Measurements from ENCODE around the gene MFSD12. TPM values are rescaled to one million over a fixed set of nuclear protein-coding genes. Genes with fewer than 3 reads are reported as not detected.
"Not testable (repeated sequence)": the region's sequence is repeated elsewhere in the genome, so short reads cannot be mapped to it uniquely, and the experiment has no call there.

MFSD12 gene
- total RNA-seq, 1 donor from 2014 or later, result 82.8 TPM

DNA sequence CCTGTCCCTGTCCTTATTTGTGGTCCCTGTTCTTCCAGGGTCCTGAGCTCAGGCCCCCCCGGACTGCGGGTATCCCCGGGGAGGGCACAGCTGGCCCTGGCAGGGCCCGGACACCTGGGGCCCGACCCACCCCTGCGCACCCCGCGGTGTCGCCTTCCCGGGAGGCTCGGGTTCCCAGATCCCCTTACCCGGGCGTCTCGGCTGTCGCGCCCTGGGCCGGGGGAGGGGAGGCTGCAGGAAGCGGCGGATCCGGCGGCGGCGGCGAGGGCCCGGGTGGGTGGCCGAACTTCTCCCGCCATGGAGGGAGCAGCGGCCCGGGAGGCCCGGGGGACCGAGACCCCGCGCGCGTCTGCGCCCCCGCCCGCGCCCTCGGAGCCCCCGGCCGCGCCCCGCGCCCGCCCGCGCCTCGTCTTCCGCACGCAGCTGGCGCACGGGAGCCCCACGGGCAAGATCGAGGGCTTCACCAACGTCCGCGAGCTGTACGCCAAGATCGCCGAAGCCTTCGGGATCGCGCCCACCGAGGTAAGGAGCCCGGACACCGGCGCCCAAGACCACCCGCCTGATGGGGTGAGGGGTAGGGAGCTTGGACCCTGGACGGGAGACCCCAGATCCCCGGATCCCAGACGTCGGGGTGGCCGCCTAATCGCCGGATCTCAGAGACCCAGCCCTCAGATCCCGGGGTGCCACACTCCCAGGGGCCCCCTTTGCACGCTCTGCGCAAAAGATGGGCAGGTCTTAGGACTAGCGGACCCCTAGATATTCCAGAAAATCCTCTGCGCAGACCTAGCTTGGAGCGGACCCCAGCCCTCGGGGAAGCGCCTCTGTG lies 28.1 kb upstream of the MFSD12 start, which contains the start of gene GIPC3:
Gene GIPC3, plus strand, starts transcription at position 178 of the 826 bp plus-strand sequence. Its CDS starts 120 bp downstream, at position 298.
- no peak for DNase-seq (ENCODE audit: low spot score)

DNA sequence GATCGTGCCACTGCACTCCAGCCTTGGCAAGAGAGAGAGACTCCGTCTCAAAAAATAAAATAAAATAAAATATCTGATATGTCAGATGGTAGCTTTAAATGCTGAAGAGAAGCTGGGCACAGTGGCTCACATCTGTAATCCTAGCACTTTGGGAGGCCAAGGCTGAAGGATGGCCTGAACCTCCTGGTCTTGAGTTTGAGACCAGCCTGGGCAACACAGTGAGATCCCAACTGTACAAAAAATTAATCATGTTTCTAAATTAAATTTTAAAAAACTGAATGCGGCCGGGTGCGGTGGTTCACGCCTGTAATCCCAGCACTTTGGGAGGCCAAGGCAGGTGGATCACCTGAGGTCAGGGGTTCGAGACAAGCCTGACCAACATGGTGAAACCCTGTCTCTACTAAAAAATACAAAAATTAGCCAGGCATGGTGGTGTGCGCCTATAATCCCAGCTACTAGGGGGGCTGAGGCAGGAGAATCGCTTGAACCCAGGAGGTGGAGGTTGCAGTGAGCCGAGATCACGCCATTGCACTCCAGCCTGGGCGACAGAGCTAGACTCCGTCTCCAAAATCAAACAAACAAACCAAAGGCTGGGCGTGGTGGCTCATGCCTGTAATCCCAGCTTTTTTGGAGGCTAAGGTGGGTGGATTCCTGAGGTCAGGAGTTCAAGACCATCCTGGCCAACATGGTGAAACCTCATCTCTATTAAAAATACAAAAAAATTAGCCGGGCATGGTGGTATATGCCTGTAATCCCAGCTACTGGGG lies 26.8 kb upstream of the MFSD12 start:
- not testable (repeated sequence) for DNase-seq (ENCODE audit: low spot score)

DNA sequence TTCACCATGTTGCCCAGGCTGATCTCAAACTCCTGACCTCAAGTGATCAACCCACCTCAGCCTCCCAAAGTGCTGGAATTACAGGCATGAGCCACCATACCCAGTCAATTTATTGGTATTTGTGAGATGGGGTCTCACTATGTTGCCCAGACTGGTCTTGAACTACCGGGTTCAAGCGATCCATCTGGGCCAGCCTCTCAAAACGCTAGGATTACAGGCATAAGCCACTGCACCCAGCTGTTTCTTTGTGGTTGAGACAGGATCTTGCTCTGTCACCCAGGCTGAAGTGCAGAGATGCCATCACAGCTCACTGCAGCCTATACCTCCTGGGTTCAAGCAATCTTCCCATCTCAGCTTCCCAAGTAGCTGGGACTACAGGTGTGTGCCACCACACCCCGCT lies 24.4 kb upstream of the MFSD12 start:
- DNase-seq (ENCODE audit: low spot score), result not testable (repeated sequence)

DNA sequence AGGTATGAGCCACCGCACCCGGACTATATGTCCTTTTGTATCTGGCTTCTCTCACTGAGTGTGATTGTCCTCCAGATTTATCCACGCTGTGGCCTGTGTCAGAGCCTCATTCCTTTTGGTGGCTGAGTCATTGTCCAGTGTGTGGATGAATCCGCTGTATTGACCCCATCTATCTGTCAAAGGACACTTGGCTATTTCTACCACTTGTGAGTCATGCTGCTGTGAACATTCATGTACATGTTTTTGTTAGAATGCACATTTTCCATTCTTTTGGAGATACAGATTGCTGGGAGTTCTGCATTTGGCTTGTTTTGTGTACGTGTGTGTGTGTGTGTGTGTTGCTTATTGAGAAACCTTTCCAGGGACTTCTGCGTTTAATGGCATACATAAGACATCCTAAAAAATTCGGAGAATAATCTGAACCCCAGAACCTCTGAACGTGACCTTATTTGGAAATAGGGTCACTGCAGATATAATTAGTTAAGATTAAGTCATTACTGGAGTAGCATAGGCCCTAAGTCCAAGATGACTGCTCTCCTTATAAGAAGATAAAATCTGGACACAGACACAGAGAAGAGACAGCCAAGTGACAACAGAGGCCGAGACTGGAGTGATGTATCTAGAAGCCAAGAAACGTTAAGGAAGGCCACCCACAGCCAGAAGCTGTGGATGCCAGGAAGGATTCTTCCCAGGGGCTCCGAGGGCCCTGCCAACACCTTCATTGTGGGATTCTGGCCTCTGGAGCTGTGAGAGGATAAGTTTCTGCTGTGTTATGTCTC lies 23.0 kb upstream of the MFSD12 start:
- DNase-seq (ENCODE audit: low spot score), result no peak

DNA sequence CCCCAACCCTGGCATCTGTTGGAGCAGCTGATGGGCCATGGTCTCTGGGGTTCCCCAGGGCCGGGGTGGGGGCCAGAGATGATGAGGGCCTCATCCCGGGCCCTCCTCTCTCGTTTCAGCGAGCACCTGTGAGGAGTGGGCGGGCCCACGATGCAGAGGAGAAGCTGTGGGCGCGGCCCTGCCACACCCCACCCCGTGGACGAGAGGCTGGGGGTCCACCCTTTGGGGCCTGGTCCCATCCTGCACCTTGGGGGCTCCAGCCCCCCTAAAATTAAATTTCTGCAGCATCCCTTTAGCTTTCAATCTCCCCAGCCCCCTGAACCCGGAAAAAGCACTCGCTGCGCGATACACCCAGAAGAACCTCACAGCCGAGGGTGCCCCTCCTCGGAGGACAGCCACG lies 21.0 kb upstream of the MFSD12 start:
- no peak for DNase-seq (ENCODE audit: low spot score)

DNA sequence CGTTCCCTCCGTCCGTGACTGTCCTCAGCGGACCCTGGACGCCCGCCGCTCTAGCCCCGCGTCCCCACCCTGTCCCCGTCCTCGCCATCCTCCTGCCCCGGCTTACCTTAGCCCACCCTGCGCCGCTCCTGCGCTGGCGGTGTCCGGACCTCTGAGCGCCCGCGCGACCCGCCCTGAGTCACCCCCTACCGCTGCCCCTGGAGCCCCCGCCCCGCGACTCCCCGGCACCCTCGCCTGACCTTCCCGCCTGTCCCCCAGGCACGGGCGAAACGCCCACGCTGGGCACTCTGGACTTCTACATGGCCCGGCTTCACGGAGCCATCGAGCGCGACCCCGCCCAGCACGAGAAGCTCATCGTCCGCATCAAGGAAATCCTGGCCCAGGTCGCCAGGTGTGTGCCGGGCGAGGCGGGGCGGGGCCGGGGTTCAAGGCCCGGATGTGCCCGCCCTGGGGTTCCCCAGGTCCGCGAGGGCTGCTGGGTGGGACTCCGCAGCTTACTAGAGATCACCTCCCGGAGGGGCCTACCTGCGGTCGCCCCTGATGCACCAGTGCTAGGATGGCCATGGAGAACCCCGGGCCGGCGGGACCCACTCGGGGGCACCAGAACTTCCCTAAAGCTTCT lies 20.4 kb upstream of the MFSD12 start:
- DNase-seq (ENCODE audit: low spot score), result no peak

DNA sequence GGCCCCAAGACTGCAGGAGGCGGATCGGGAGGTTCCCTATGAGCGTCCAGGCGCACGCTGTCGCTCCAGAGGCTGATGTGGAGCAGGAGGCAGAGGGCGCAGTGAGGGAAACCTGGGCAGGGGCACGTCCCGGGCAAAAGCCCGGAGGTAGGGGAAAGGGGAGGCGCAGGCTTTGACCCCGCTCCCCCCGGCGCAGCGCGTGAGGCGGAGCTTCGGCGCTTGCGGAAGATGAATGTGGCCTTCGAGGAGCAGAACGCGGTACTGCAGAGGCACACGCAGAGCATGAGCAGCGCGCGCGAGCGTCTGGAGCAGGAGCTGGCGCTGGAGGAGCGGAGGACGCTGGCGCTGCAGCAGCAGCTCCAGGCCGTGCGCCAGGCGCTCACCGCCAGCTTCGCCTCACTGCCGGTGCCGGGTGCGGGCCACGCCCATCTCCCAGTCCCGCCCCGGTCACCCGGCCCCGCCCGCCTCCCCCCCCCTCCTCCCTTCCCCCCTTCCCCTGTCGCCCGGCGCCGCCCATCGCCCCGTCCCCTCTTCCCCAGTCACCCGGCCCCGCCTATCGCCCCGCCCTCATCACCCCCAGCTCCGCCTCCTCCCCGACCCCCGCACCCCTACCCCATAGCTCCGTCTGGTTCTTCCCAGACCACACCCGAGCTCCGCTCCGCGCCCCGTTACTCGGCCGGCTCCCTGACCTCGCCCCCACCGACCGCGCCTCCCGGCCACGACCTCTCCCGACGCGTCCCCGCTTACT lies 19.5 kb upstream of the MFSD12 start:
- DNase-seq (ENCODE audit: low spot score), result no peak

DNA sequence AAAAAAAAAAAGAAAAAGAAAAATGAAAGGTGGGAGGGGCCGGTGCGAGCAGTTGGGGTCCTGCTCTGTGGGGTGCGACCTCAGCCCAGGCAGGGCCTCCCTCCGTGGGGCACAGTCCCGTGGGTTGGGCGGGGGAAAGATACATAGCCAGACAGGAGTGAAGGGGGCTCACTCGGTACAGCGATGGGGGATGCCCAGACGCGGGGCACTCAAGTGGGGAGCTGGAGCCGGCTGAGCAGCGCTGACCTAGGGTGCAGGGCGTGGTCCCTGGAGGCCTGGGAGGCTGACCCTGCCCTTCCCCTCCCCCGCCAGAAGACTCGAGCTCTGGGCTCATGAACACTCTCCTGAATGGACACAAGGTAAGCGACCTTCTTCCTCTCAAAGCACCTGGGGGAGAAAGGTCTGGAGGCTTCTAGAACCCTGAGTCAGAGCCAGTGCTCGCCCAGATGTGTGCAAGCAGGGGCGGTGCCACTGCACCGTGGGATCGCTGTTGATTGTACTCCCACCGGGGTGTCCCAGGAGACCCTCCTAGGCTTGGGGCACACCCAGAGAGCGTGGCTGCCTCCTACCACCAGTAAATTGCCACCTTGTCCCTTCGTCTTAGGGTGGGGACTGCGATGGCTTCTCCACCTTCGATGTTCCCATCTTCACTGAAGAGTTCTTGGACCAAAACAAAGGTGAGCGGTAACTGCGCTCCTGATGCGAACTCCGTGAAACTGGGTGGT lies 18.7 kb upstream of the MFSD12 start:
- no peak for DNase-seq (ENCODE audit: low spot score)

DNA sequence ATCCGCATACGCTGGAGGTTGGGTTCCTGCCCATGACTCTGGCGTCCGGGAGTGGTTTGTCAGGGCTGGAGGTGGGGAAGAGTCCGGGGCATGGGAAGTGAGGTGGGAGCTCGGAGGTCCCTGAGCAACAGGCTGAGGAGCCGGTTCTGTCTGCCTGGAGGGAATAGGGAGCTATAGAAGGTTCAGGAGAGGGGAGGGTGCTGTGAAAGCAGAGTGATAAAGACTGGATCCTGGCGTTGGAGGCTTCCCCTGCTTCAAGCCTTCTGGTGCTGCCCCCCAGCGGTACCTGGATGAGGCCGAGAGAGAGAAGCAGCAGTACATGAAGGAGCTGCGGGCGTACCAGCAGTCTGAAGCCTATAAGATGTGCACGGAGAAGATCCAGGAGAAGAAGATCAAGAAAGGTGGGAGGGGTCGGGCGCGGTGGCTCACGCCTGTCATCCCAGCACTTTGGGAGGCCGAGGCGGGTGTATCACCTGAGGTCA lies 17.9 kb upstream of the MFSD12 start:
- no peak for DNase-seq (ENCODE audit: low spot score)

DNA sequence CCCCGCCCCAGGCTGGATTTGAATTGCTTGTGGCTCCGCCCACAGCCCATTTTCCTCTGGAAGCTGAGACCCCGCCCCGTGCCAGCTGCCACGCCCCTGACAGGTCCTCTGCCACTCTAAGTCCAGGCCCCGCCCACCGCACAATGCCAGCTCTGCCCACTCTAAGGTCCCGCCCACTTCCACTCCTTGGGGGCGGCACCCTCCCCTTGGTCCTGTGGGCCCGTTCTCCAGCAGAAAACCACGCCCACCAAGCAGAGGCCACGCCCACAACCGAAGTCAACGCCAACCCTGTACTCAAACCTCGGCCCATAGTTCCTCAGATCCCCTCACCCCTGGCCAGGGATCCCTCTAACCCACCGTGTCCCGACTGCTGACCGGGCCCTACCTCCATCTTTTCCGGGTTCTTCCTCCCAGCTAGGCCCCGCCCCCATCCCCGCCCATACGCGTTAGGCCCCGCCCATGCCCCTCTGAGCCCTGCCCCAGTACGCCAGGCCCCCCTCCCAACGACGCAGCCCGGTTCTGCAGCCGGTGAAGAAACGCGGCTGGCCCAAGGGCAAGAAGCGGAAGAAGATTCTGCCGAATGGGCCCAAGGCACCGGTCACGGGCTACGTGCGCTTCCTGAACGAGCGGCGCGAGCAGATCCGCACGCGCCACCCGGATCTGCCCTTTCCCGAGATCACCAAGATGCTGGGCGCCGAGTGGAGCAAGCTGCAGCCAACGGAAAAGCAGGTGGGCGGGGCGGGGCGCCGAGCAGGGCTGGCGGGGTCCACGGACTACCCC lies 16.7 kb upstream of the MFSD12 start:
- peak; percentile 88 for DNase-seq (ENCODE audit: low spot score)

DNA sequence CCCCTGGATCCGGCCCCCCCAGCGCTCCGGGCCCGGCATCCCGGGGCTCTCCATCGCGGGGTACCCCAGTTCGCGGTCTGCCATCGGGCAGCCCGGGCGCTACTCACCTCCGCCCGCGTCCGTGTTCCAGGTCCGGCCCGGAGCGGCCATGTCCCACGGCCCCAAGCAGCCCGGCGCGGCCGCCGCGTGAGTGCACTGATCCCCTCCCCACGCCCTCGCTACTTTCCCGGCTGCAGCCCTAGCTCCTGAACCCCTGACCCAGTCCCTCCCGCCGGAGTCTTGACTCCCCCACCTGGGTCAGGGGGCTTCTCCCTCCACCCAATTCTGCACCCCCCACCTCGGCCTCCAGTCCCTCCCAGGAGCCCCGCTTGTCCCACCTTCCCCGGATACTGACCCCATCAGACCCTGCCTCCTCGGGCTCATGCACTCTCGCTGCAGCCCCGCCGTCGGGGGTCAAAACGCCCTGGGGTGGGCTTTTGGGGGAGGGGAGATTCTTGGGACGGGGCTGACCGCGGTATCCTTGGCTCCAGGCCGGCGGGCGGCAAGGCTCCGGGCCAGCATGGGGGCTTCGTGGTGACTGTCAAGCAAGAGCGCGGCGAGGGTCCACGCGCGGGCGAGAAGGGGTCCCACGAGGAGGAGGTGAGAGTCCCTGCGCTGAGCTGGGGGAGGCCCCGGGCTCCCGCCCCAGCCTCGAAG lies 15.9 kb upstream of the MFSD12 start:
- no peak for DNase-seq (ENCODE audit: low spot score)

DNA sequence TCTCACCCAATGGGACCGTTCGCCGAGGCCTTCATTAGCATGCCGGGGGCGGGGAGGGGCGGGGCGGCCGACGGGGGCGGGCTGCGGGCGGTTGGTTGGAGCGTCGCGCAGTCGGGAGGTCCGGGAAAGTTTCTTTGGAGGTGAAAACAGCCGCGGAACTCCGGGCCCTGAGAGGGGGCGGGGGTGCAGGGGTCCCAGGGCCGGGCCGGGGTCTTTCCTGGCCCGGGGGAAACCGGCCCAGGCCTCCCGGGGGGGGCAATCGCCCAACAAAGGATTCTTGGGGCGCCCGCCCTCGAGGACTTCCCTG lies 15.4 kb upstream of the MFSD12 start, which contains the start of gene HMG20B:
Gene HMG20B, plus strand, starts transcription at position 90 of the 307 bp plus-strand sequence. CDS start 366 bp downstream, outside the sequence.
- no peak for DNase-seq (ENCODE audit: low spot score)

DNA sequence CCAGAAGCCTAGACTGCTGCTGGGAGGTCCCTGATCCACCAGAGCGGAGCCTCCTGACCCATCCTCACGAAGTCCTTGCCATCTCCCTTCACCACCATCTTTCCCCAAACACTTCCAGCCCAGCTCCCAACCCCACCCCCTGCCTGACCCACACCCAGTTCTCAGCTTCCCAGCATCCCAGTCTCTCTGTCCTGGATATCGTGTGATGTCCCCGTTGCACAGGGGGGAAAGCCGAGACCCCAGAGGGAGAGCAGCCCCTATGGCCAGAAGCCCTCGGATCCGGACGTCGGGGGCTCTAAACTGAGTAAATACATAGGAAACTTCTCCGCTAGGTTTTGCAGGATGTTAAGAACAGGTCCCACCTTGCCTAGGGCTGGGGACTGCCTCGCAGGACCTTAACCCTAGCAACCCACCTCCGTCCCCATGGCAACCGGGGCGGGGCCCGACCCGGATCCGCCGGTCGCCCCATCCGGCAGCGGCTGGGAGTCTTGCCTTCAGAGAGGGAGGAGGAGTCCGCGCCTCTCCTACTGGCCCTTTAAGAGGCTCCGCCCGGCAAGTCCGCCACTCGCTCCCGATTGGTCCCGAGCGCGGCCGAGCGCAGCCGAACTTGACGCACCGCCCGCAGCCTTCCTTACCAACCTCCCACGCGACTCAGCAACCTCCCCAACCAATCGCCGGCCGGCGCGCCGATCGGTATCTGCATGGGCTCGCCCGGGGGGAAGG lies 14.9 kb upstream of the MFSD12 start:
- peak; percentile 100 for DNase-seq (ENCODE audit: low spot score)

DNA sequence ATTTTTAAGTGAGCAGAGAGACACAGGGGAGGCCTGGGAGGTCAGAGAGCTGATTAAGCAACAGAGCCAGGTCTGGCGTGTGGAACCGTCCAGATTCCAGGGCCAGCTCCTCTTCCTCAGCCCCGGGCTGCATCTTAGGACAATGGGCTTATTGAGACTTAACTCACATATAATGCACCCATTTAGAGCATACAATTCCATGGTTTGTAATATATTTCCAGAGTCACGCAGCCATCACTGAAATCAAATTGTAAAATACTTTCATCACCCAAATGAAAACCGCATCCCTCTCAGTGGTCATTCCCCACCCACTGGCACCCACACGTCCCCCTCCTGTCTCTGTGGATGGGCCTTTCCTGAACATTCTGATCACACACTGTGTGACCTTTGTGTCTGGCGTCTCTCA lies 13.2 kb upstream of the MFSD12 start:
- DNase-seq (ENCODE audit: low spot score), result no peak

DNA sequence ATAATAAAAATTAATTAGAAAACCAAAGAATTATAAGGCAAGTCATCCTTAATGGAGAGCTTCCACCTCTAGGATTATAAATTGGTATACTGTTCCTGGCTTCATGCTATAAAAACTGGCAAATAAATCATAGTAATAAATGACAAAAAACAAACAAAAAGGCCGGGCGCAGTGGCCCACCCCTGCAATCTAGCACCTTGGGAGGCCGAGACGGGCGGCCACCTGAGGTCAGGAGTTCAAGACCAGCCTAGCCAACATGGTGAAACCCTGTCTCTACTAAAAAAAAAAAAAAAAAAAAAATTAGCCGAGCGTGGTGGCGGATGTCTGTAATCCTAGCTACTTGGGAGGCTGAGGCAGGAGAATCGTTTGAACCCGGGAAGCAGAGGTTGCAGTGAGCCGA lies 12.7 kb upstream of the MFSD12 start:
- DNase-seq (ENCODE audit: low spot score), result not testable (repeated sequence)

DNA sequence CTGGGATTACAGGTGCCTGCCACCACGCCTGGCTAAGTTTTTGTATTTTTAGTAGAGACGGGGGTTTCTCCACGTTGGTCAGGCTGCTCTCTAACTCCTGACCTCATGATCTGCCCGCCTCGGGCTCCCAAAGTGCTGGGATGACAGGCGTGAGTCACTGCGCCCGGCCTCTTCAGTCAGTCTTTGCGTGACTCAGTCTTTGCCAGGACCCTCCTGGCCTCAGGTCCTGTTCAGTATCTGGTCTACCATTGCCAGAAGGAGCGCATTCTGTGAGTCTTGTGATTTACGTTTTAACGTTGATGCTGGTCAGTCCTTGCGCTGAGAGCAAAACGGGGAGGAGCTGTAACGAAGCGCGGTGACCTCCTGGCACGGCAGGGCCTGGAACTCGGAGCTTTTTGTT lies 7.8 kb upstream of the MFSD12 start:
- no peak for DNase-seq (ENCODE audit: low spot score)

DNA sequence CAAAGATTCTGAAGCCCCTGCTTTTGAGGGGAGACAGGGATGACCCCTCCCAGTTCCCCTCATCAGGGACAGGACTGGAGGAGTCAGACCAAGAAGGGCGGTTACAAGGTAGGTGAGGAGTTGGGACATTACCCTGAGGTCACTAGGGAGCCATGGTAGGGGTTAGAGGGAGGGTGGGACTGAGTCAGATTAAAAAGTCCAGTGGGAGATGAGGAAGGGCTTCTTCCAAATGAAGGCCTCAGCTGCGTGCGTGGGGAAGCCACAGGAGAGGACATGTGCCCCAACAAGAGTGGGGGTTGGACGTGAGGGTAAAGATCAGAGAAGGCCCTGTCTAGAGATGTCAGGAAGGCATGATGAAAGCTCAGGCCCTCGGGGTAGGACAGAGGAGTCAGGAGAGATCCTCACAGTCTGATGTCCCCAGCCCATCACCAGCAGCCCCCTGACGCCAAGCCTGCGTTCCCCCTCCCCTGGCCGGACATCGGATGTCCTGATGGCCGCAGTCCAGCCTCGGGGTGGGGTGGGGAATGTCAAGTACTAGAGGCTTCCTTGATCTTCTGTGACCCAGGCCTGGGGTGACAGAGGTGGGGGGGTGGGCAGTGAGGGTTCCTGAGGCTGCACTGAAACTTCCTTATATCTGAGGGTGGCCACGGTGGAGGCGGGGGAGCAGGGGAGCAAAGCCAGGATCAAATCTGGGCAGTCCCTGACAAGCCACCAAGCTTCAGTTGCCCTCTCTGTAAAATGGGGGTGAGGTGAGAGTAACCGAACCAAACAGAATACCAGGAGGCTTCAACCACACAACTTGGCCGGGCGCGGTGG lies 6.5 kb upstream of the MFSD12 start:
- DNase-seq (ENCODE audit: low spot score), result no peak

Measured in ureter (tissue), 1 donor.